ENCODE results near the gene TNFRSF1A. TPM values are rescaled to one million over a fixed set of nuclear protein-coding genes. Genes with fewer than 3 reads are reported as not detected.

TNFRSF1A gene
- polyA plus RNA-seq, 2 of the 4 experiments (the other 2 are of a cell fraction) = 416 to 460 TPM

DNA sequence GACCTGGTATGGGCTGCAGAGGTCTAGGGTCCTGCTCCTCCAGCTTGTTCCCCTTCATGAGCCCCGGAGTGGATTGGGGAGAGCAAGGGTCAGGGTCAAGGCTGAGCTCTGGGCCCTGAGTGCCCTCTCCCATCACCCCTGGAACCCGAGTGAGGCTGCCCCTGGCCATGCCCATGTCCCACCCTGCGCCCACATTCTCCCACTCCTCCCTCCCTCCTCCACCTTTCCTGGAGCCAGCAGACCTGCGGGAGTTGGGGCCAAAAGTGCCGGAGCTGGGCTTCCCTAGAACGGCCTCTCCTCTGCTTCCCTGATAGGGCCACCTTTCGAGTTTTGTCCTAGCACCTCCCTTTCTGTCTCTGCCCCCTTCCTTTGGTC, 32.9 kb upstream of the TNFRSF1A start:
- TF ChIP-seq HOXB13 (CRISPR knock-in tag; IDR thresholded peaks at IDR 0.05; ENCODE audit: low read depth) (no peak), MAFK (IDR thresholded peaks at IDR 0.05; ENCODE audit: partially characterized antibody) (no peak), EP300 (IDR thresholded peaks at IDR 0.05) (no peak), TFCP2L1 (CRISPR knock-in tag; IDR thresholded peaks at IDR 0.05) (no peak), SMC3 (IDR thresholded peaks at IDR 0.05) (no peak), KDM5A (IDR thresholded peaks at IDR 0.05) (no peak), FOSL2 (IDR thresholded peaks at IDR 0.05) (no peak), FOSL2 (CRISPR knock-in tag; IDR thresholded peaks at IDR 0.05) (no peak), FOSB (CRISPR knock-in tag; IDR thresholded peaks at IDR 0.05) (no peak), HDAC2 (IDR thresholded peaks at IDR 0.05) (no peak), EHMT2 (IDR thresholded peaks at IDR 0.05; ENCODE audit: low read depth) (no peak), POLR2AphosphoS2 (conservative IDR thresholded peaks at IDR 0.05; ENCODE audit: low read length) (no peak), CHD2 (IDR thresholded peaks at IDR 0.05; ENCODE audit: low read length, partially characterized antibody) (no peak), ESRRA (IDR thresholded peaks at IDR 0.05; ENCODE audit: borderline replicate concordance, low read length) (no peak)
- TF ChIP-seq, protein P1, sequence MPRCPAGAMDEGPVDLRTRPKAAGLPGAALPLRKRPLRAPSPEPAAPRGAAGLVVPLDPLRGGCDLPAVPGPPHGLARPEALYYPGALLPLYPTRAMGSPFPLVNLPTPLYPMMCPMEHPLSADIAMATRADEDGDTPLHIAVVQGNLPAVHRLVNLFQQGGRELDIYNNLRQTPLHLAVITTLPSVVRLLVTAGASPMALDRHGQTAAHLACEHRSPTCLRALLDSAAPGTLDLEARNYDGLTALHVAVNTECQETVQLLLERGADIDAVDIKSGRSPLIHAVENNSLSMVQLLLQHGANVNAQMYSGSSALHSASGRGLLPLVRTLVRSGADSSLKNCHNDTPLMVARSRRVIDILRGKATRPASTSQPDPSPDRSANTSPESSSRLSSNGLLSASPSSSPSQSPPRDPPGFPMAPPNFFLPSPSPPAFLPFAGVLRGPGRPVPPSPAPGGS (IDR thresholded peaks at IDR 0.05) = no peak
- TF ChIP-seq, protein P2, sequence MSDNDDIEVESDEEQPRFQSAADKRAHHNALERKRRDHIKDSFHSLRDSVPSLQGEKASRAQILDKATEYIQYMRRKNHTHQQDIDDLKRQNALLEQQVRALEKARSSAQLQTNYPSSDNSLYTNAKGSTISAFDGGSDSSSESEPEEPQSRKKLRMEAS (IDR thresholded peaks at IDR 0.05) = no peak
- TF ChIP-seq, protein P3, sequence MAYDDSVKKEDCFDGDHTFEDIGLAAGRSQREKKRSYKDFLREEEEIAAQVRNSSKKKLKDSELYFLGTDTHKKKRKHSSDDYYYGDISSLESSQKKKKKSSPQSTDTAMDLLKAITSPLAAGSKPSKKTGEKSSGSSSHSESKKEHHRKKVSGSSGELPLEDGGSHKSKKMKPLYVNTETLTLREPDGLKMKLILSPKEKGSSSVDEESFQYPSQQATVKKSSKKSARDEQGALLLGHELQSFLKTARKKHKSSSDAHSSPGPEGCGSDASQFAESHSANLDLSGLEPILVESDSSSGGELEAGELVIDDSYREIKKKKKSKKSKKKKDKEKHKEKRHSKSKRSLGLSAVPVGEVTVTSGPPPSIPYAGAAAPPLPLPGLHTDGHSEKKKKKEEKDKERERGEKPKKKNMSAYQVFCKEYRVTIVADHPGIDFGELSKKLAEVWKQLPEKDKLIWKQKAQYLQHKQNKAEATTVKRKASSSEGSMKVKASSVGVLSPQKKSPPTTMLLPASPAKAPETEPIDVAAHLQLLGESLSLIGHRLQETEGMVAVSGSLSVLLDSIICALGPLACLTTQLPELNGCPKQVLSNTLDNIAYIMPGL (CRISPR knock-in tag; IDR thresholded peaks at IDR 0.05; ENCODE audit: borderline replicate concordance) = no peak
- TF ChIP-seq, protein P4, sequence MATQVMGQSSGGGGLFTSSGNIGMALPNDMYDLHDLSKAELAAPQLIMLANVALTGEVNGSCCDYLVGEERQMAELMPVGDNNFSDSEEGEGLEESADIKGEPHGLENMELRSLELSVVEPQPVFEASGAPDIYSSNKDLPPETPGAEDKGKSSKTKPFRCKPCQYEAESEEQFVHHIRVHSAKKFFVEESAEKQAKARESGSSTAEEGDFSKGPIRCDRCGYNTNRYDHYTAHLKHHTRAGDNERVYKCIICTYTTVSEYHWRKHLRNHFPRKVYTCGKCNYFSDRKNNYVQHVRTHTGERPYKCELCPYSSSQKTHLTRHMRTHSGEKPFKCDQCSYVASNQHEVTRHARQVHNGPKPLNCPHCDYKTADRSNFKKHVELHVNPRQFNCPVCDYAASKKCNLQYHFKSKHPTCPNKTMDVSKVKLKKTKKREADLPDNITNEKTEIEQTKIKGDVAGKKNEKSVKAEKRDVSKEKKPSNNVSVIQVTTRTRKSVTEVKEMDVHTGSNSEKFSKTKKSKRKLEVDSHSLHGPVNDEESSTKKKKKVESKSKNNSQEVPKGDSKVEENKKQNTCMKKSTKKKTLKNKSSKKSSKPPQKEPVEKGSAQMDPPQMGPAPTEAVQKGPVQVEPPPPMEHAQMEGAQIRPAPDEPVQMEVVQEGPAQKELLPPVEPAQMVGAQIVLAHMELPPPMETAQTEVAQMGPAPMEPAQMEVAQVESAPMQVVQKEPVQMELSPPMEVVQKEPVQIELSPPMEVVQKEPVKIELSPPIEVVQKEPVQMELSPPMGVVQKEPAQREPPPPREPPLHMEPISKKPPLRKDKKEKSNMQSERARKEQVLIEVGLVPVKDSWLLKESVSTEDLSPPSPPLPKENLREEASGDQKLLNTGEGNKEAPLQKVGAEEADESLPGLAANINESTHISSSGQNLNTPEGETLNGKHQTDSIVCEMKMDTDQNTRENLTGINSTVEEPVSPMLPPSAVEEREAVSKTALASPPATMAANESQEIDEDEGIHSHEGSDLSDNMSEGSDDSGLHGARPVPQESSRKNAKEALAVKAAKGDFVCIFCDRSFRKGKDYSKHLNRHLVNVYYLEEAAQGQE (IDR thresholded peaks at IDR 0.05) = no peak
- TF ChIP-seq, protein P5, sequence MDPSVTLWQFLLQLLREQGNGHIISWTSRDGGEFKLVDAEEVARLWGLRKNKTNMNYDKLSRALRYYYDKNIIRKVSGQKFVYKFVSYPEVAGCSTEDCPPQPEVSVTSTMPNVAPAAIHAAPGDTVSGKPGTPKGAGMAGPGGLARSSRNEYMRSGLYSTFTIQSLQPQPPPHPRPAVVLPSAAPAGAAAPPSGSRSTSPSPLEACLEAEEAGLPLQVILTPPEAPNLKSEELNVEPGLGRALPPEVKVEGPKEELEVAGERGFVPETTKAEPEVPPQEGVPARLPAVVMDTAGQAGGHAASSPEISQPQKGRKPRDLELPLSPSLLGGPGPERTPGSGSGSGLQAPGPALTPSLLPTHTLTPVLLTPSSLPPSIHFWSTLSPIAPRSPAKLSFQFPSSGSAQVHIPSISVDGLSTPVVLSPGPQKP (IDR thresholded peaks at IDR 0.05; ENCODE audit: low read depth, low read length) = no peak
- TF ChIP-seq, protein P6, sequence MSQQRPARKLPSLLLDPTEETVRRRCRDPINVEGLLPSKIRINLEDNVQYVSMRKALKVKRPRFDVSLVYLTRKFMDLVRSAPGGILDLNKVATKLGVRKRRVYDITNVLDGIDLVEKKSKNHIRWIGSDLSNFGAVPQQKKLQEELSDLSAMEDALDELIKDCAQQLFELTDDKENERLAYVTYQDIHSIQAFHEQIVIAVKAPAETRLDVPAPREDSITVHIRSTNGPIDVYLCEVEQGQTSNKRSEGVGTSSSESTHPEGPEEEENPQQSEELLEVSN (IDR thresholded peaks at IDR 0.05; ENCODE audit: borderline replicate concordance, low read depth) = no peak
- peaks cover 84% of the 10 kb centered on the region for H3K4me1 ChIP-seq

More for the DNA sequence above, 32.9 kb upstream of the TNFRSF1A start:
- FAIRE-seq = no peak
- ChIA-PET POLR2A (interaction anchor here (0.8 to 7.4 kb wide), 4 partner anchors 9 to 96 kb away, joined by 3 to 141 read pairs (median 12); partner anchors contain the start of genes LTBR, TNFRSF1A and VAMP1), CTCF (interaction anchor here (0.7 to 24.7 kb wide), 9 partner anchors 9 to 129 kb away, joined by 3 to 705 read pairs (median 6); partner anchors contain the start of genes LTBR and TNFRSF1A)
- Histone ChIP-seq H3K4me2 (peak overlapping the region; percentile 54), H3K4me3 (no peak overlapping the region), H3K27ac (peak overlapping the region; percentile 97 to 99), H3K9me3 (no peaks in the 10 kb centered on the region)
- DNase-seq (ENCODE audit: low read depth in 1 of 2, low spot score in 1 of 2) = no peak
- WGBS (ENCODE audit: missing lambda C conversion rate) = 76% methylated on average over 6 of the region's 7 CpGs
- no peak for ATAC-seq
